Stimulated activated CD8-positive, alpha-beta memory T cell treated with anti-CD3 and anti-CD28 coated beads, Interleukin-7, amount 100 ng/mL, for 48 hours (primary cell): Measurements from ENCODE around the gene RC3H2.
A peak's percentile ranks its signal among the peaks of the same experiment; 100 is the strongest.

ENCODE experiments used
- DNase-seq, 2 donors: peaks; one replicate each; pipeline ENCODE4 v3.0.0-alpha.2; 2020; ENCODE audit warnings: low read depth in 1 of 2; ENCODE audit errors: extremely low read depth in 1 of 2

The RC3H2 gene

DNA sequence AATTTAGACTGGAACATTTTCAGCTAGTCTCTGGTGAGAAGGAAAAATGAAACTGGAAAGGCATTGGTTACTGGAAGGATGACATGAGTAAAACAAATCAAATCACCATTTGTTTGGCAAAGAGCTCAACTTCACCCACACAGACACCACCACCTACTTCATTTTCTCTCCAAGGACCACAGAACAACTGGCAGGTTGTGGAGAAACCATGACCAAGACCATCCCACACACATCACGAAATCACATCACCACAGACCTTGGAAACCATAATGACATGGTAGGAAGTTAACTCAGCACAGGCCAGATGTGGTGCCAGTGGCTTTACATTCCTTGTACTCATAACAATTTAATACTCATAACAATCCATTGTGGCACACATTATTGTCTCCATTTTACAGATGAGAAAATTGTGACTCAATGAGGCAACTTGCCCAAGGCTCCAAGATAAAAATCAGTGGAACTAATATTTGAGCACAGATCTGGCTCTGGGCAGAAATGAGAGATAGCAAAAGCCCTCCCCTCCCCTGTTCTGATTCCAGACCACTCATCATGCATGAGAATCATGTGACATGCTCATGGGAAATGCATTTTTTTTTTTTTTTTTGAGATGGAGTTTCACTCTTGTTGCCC is 97.8 kb downstream of the RC3H2 start:
- peak in 1 of 2 donors; percentile 77 for DNase-seq

DNA sequence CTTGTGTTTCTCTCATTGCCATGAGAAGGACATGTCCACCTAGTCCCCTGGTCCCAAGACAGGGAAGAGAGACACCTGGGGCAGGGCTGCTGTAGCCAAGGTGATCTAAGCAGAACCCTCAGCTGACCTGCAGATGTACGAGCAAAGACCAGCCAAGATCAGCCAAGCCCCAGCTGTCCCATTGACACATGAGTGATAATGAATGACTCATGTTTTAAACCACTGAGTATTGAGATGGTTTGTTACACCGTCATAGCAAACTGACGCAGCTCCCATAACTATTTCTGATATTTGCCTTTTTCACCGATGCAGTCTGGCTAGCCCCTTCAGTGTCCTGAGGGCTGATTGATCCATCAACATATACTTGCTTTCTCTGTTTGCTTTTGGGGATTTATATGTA is 98.5 kb downstream of the RC3H2 start:
- DNase-seq = no peak

DNA sequence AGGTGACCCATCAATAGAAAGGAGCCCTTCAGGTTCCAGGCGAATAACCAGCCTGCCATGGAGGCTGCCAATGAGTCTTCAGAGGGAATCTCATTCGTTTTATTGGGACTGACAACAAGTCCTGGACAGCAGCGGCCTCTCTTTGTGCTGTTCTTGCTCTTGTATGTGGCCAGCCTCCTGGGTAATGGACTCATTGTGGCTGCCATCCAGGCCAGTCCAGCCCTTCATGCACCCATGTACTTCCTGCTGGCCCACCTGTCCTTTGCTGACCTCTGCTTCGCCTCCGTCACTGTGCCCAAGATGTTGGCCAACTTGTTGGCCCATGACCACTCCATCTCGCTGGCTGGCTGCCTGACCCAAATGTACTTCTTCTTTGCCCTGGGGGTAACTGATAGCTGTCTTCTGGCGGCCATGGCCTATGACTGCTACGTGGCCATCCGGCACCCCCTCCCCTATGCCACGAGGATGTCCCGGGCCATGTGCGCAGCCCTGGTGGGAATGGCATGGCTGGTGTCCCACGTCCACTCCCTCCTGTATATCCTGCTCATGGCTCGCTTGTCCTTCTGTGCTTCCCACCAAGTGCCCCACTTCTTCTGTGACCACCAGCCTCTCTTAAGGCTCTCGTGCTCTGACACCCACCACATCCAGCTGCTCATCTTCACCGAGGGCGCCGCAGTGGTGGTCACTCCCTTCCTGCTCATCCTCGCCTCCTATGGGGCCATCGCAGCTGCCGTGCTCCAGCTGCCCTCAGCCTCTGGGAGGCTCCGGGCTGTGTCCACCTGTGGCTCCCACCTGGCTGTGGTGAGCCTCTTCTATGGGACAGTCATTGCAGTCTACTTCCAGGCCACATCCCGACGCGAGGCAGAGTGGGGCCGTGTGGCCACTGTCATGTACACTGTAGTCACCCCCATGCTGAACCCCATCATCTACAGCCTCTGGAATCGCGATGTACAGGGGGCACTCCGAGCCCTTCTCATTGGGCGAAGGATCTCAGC is 104.8 kb downstream of the RC3H2 start, which contains the start of gene OR1K1:
OR1K1 (plus strand) TSS at position 58 of the 995 bp plus-strand sequence; CDS start at position 58, 0 bp downstream.
- DNase-seq = no peak

DNA sequence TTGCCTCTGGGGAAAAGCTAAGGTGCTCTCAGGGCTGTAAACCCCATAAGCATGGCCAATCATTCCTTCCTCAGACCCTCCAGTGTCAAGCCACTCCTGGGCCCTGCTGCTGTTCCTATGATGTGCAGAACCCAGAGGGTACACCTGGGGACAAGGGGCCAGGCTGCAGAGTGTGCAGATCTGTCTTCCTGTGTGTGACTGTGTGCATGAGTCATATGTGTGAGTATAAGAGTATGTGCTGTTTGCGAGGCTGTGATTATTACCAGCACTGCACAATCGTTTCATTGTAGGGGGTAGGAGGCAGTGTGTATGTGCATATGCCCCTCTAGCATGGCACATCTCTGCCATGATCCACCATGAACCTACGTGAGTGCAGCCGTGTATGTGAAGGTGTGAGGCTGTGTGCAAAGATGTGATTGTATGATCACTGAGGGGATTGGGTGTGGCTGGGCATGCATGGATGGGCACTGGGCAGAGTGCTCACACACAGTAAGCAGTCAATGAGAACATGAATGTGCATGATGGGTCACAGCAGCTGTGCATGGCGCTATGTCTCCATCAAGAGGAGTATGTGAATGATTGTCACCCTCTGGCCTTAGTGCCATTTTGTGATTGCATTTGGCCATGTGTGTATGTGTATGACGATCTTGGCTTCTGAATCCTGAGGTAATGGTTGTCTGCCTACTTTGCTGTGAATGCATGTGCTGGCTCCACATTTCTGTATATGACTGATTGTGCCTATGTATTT is 107.7 kb downstream of the RC3H2 start:
- no peak for DNase-seq
